ENCODE data around the gene KIRREL1. TPM values are rescaled to one million over a fixed set of nuclear protein-coding genes. Genes with fewer than 3 reads are reported as not detected.

The KIRREL1 gene
- total RNA-seq, 1 donor from 2014 or later: 166 TPM

- peak overlapping the region; percentile 64 for H3K4me3 Mint-ChIP-seq (ENCODE audit: unreplicated experiment)
- H3K27ac Mint-ChIP-seq (ENCODE audit: unreplicated experiment): no peak overlapping the region
- peaks cover 36% of the 10 kb centered on the region for H3K27me3 Mint-ChIP-seq (ENCODE audit: low read depth)
- no peaks in the 10 kb centered on the region for H3K9me3 Mint-ChIP-seq (ENCODE audit: low read depth)
- peaks cover 18% of the 10 kb centered on the region for H3K4me1 Mint-ChIP-seq (ENCODE audit: low read depth)
- H3K36me3 Mint-ChIP-seq (ENCODE audit: low read depth): no peaks in the 10 kb centered on the region
- peak; percentile 78 for TF ChIP-seq CTCF (IDR thresholded peaks at IDR 0.05)
- DNase-seq (ENCODE audit: low spot score): no peak
These were observed 124.6 kb downstream of the KIRREL1 start for GRCh38 chr1:158117854-158118704.

GRCh38 chr1:158118713-158119402, 125.4 kb downstream of the KIRREL1 start:
- Mint-ChIP-seq H3K27me3 (ENCODE audit: low read depth) (peaks cover 36% of the 10 kb centered on the region), H3K4me3 (ENCODE audit: unreplicated experiment) (no peak overlapping the region), H3K27ac (ENCODE audit: unreplicated experiment) (no peak overlapping the region), H3K4me1 (ENCODE audit: low read depth) (peaks cover 15% of the 10 kb centered on the region), H3K36me3 (ENCODE audit: low read depth) (no peaks in the 10 kb centered on the region), H3K9me3 (ENCODE audit: low read depth) (no peaks in the 10 kb centered on the region)
- no peak for TF ChIP-seq CTCF (IDR thresholded peaks at IDR 0.05)
- no peak for DNase-seq (ENCODE audit: low spot score)

- no peak for DNase-seq (ENCODE audit: low spot score)
- Mint-ChIP-seq H3K4me1 (ENCODE audit: low read depth) (peaks cover 15% of the 10 kb centered on the region), H3K36me3 (ENCODE audit: low read depth) (no peaks in the 10 kb centered on the region), H3K4me3 (ENCODE audit: unreplicated experiment) (no peak overlapping the region), H3K27ac (ENCODE audit: unreplicated experiment) (no peak overlapping the region), H3K9me3 (ENCODE audit: low read depth) (no peaks in the 10 kb centered on the region), H3K27me3 (ENCODE audit: low read depth) (peaks cover 40% of the 10 kb centered on the region)
- no peak for TF ChIP-seq CTCF (IDR thresholded peaks at IDR 0.05)
These were observed 126.7 kb downstream of the KIRREL1 start for GRCh38 chr1:158119976-158120653.

GRCh38 chr1:158121604-158122254, 128.3 kb downstream of the KIRREL1 start:
- Mint-ChIP-seq H3K9me3 (ENCODE audit: low read depth) (no peaks in the 10 kb centered on the region), H3K4me1 (ENCODE audit: low read depth) (peaks cover 16% of the 10 kb centered on the region), H3K27ac (ENCODE audit: unreplicated experiment) (no peak overlapping the region), H3K36me3 (ENCODE audit: low read depth) (no peaks in the 10 kb centered on the region), H3K27me3 (ENCODE audit: low read depth) (peaks cover 36% of the 10 kb centered on the region), H3K4me3 (ENCODE audit: unreplicated experiment) (no peak overlapping the region)
- DNase-seq (ENCODE audit: low spot score): no peak
- TF ChIP-seq CTCF (IDR thresholded peaks at IDR 0.05): peak; percentile 80
